BE2C (cell line): ENCODE data around the gene ZFP36.
A peak's percentile ranks its signal among the peaks of the same experiment; 100 is the strongest.

ENCODE experiments used
- DNase-seq: peaks from one replicate; pipeline ENCODE4 v3.0.0-alpha.2; 2020
- H3K27me3 ChIP-seq: fragments of 250-450 bp; sonication (Bioruptor Pico); 2 replicates; pipeline ENCODE4 v1.5.1; 2020; ENCODE audit warnings: mild to moderate bottlenecking
- H3K36me3 ChIP-seq: fragments of 250-450 bp; sonication (Bioruptor Pico); 2 replicates; pipeline ENCODE4 v1.5.1; 2020; ENCODE audit warnings: mild to moderate bottlenecking
- H3K4me1 ChIP-seq: fragments of 250-450 bp; sonication (Bioruptor Pico); 2 replicates; pipeline ENCODE4 v1.5.1; 2020
- H3K4me3 ChIP-seq: 2 replicates; pipeline ENCODE4 v1.5.1; 2011; ENCODE audit warnings: low read depth, low read length
- H3K9me3 ChIP-seq: fragments of 250-450 bp; sonication (Bioruptor Pico); 2 replicates; pipeline ENCODE4 v1.5.1; 2020
- TF ChIP-seq, protein P1 (sequence below): IDR thresholded peaks from 2 replicates; pipeline ENCODE4 v1.5.1; 2012; ENCODE audit warnings: mild to moderate bottlenecking, low read depth, low read length

The ZFP36 gene

DNA sequence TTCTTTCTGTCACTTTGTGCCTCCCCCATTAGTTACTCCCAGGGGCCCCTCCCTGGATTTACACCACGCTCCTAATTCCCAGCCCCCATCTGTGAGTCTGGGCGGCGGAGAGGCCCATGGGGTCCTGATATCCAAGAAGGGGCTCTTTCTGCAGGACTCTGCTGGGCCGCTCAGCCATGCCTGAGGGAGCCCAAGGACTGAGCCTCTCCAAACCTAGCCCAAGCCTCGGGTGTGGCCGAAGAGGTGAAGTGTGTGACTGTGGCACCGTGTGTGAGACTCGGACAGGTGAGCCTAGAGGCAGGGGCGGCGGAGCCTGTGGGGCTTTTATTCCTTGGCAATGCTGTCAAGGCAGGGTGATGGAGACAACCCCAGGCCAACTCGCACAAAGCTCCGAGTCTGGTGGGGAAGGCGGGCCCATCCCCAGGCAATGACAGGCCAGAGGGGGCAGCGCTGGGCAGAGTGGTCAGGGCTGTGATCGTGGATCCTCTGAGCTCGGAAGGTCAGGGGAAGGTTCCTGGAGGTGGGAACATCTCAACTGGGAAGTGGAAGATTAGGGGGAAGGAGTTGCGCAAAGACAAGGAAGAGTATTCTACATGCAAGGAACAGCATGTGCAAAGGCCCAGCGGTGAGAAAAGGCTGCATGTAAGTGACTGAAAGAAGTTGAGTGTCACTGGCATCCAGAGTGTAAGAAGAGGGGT is 7.4 kb downstream of the ZFP36 start:
- H3K27me3 ChIP-seq, result no peaks in the 10 kb centered on the region
- H3K4me1 ChIP-seq, result peaks cover 9% of the 10 kb centered on the region
- peak; percentile 61 for DNase-seq
- no peaks in the 10 kb centered on the region for H3K9me3 ChIP-seq
- peak overlapping the region; percentile 94 for H3K4me3 ChIP-seq
- TF ChIP-seq, protein P1, sequence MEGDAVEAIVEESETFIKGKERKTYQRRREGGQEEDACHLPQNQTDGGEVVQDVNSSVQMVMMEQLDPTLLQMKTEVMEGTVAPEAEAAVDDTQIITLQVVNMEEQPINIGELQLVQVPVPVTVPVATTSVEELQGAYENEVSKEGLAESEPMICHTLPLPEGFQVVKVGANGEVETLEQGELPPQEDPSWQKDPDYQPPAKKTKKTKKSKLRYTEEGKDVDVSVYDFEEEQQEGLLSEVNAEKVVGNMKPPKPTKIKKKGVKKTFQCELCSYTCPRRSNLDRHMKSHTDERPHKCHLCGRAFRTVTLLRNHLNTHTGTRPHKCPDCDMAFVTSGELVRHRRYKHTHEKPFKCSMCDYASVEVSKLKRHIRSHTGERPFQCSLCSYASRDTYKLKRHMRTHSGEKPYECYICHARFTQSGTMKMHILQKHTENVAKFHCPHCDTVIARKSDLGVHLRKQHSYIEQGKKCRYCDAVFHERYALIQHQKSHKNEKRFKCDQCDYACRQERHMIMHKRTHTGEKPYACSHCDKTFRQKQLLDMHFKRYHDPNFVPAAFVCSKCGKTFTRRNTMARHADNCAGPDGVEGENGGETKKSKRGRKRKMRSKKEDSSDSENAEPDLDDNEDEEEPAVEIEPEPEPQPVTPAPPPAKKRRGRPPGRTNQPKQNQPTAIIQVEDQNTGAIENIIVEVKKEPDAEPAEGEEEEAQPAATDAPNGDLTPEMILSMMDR, result peak; percentile 50
- peaks cover 6% of the 10 kb centered on the region for H3K36me3 ChIP-seq

DNA sequence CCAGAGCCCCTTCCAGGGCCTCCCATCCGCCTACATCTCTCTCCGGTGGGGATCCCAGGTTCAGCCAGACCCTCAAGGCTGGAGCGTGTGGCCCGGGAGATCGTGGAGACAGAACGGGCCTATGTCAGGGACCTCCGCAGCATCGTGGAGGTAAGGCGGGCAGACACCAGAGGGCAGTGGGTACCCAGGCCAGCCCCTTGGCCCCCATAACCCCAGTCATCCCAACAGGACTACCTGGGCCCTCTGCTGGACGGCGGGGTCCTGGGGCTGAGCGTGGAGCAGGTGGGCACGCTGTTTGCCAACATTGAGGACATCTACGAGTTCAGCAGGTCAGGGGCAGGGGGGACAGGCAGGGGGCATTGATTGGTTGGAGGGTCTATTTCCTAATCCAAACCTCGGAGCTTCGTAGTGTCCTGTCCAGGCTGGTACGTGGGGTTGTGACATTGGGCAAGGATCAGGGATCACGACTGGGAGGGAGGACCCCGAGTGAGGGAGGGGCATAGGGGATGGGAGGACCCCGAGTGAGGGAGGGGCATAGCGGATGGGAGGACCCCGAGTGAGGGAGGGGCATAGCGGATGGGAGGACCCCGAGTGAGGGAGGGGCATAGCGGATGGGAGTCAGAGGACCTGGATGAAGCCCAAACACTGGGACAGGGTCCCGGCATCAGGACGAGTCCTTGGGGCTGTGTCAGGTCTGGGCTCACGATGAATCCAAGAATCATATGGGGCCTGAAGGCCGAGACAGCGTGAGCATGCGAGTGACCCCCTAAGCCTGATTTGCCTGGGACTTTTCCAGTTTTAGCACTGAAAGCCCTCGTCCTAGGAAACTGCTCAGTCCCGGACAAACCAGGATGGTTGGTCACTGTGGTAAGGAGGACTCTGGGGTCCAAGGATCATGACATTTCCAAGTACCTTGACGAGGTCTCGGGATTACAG is 8.7 kb downstream of the ZFP36 start:
- H3K27me3 ChIP-seq, result no peaks in the 10 kb centered on the region

DNA sequence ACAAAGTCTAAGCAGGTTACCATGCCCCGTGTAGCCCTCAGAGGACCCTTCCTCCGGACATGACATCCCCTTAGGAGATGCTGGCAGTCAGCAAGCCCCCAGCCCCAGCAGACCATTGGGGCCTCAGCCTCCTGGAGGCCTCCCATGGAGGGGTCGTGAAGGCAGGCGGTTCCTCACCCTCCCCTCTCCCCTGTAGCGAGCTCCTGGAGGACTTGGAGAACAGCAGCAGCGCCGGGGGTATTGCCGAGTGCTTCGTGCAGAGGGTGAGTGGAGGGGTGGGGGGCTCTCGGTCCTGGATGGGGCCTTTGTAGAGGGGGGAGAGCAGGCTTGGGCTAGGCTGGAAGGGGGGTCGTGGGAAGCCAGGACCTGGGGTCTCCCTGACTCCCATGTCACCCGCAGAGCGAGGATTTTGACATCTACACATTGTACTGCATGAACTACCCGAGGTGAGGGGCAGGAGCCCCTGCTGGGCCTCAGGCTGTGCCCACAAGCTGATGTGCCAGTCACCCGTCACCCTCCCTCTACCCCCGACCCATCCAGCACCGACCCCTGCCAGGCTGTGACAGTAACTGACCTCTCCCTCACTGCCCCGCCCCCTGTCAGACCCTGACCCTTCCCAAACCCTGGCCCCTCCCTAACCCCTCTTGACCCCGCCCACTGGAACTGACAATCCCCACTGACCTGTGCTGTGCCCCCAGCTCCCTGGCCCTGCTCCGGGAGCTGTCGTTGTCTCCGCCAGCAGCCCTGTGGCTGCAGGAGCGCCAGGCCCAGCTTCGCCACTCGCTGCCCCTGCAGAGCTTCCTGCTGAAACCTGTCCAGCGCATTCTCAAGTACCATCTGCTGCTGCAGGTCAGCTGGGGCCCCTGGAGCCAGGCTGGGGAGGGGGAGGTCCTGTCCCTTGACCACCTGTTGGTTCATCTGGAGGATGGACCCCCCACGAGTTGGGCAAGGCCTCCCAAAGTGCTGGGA is 9.8 kb downstream of the ZFP36 start:
- no peaks in the 10 kb centered on the region for H3K9me3 ChIP-seq
- peaks cover 5% of the 10 kb centered on the region for H3K4me1 ChIP-seq
- DNase-seq, result no peak
- no peak overlapping the region for H3K4me3 ChIP-seq
- no peaks in the 10 kb centered on the region for H3K27me3 ChIP-seq
- TF ChIP-seq, protein P1, result no peak
- H3K36me3 ChIP-seq, result peaks cover 10% of the 10 kb centered on the region

More for the DNA sequence above, 8.7 kb downstream of the ZFP36 start:
- TF ChIP-seq, protein P1, result no peak
- Histone ChIP-seq H3K4me3 (no peak overlapping the region), H3K9me3 (no peaks in the 10 kb centered on the region), H3K36me3 (peaks cover 10% of the 10 kb centered on the region), H3K4me1 (peaks cover 9% of the 10 kb centered on the region)
- no peak for DNase-seq

DNA sequence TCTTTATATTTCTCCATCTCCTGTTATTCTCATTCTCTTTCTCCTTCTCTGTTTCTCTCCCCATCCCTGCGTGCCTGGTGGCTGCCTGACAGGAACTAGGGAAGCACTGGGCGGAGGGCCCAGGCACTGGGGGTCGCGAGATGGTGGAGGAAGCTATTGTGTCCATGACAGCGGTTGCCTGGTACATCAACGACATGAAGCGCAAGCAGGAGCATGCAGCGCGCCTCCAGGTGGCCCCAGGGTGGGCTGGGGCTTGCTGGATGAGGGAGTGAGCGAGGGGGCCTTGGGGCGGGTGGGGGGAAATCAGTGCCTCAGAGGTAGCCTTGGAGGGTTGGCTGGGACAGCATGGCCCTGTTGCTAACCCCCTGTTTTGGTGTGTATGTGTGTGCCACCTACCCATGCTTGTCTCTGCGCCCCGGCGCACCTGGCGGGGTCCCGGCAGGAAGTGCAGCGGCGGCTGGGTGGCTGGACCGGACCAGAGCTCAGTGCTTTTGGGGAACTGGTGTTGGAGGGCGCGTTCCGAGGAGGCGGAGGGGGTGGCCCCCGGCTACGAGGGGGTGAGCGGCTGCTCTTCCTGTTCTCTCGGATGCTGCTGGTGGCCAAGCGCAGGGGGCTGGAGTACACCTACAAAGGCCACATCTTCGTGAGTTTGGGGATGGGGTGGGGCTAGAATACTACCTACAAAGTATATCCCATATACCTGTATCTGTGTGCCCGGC is 11.0 kb downstream of the ZFP36 start:
- peaks cover 15% of the 10 kb centered on the region for H3K36me3 ChIP-seq
- no peak for DNase-seq

DNA sequence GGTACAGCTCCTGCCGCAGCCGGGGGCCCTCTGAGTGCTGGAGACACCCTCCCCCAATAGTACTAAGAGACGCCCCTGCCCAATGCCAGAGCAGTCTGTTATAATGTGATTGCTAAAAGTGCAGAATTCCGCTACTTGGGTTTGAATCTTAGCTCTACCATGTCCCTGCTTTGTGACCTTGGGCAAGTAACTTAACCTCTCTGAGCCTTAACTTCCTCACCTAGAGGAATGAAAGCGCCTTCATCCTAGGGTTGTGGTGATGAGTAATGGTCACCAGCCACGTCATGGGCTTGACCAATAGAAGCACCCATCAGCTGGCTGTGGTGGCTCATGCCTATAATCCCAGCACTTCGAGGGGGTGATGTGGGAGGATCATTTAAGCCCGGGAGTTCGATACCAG is 12.4 kb downstream of the ZFP36 start:
- TF ChIP-seq, protein P1, result no peak
- Histone ChIP-seq H3K4me3 (no peak overlapping the region), H3K4me1 (peaks cover under 1% of the 10 kb centered on the region; the same call in 1 of the 2 replicates), H3K27me3 (no peaks in the 10 kb centered on the region), H3K9me3 (no peaks in the 10 kb centered on the region), H3K36me3 (peaks cover 23% of the 10 kb centered on the region)
- no peak for DNase-seq

More for the DNA sequence above, 11.0 kb downstream of the ZFP36 start:
- Histone ChIP-seq H3K9me3 (no peaks in the 10 kb centered on the region), H3K27me3 (no peaks in the 10 kb centered on the region), H3K4me3 (no peak overlapping the region), H3K4me1 (peaks cover 3% of the 10 kb centered on the region; the same call in 1 of the 2 replicates)
- TF ChIP-seq, protein P1, result no peak
